Stimulated activated CD4-positive, alpha-beta T cell treated with anti-CD3 and anti-CD28 coated beads, TNF-alpha, amount 100 ng/mL, for 24 hours (primary cell): ENCODE data around the gene ATP5F1C.
A peak's percentile ranks its signal among the peaks of the same experiment; 100 is the strongest.
"Not testable (repeated sequence)": the region's sequence is repeated elsewhere in the genome, so short reads cannot be mapped to it uniquely, and the experiment has no call there.

Experiments used
- DNase-seq, 3 experiments: peaks; one replicate each; pipeline ENCODE4 v3.0.0-alpha.2; 2020; ENCODE audit warnings: low read depth in 3 of 3

Gene ATP5F1C

GRCh38 chr10:7787857-7788638 is at the start of gene ATP5F1C, which contains the start of gene KIN:
TSS of gene ATP5F1C (plus strand) at chr10:7788177. CDS start at chr10:7788208, 31 bp downstream.
TSS of gene KIN (minus strand) at chr10:7787993. CDS start at chr10:7787933, 60 bp downstream.
- peak; percentile 94 to 97 (median 95) for DNase-seq

- DNase-seq: no peak
Measured at GRCh38 chr10:7738536-7739407, 49.2 kb upstream of the ATP5F1C start.

- DNase-seq: no peak
Measured at GRCh38 chr10:7744307-7744706, 43.7 kb upstream of the ATP5F1C start.

DNA sequence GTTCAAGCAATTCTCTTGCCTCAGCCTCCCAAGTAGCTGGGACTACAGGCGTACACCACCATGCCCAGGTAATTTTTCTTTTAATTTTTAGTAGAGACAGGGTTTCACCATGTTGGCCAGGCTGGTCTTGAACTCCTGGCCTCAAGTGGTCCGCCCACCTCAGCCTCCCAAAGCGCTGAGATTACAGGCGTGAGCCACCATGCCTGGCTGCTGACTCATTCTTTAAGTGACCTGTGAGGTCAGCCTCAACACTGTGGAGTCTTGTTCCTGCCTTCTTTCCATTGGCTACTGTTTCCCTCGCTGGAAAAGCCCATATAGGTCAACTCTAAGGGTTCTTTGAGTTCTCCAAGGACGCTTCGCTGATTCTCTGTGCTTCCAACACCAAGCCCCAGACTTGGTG is 39.3 kb upstream of the ATP5F1C start:
- DNase-seq: not testable (repeated sequence)

- DNase-seq: no peak
Measured at GRCh38 chr10:7750222-7750621, 37.8 kb upstream of the ATP5F1C start.

GRCh38 chr10:7752251-7752650 is 35.7 kb upstream of the ATP5F1C start:
- DNase-seq: no peak

- DNase-seq: no peak
Measured at GRCh38 chr10:7755103-7755502, 32.9 kb upstream of the ATP5F1C start.

- peak in 1 of 3 experiments; percentile 16 for DNase-seq
Measured at GRCh38 chr10:7756360-7756992, 31.5 kb upstream of the ATP5F1C start.

DNA sequence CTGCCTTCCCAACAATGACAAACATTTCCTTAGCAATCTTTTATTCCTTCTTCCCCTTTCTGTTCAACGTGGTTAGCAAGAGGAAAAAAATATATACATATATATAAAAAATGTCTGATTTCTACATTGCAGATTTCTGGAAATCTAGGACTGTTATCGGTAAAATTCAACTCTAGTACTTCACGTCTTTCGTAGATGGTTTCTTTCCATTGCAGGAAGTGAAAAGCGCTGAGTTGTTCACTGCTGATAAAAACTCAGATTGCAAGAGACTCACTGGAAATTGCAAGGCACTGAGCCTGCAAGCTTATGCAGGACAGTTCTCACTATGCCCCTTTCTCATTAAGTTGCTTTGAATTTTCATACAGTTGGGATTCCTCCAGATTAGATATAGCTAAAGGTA is 24.0 kb upstream of the ATP5F1C start:
- DNase-seq: no peak

- no peak for DNase-seq
Measured at GRCh38 chr10:7766241-7766640, 21.7 kb upstream of the ATP5F1C start.

DNA sequence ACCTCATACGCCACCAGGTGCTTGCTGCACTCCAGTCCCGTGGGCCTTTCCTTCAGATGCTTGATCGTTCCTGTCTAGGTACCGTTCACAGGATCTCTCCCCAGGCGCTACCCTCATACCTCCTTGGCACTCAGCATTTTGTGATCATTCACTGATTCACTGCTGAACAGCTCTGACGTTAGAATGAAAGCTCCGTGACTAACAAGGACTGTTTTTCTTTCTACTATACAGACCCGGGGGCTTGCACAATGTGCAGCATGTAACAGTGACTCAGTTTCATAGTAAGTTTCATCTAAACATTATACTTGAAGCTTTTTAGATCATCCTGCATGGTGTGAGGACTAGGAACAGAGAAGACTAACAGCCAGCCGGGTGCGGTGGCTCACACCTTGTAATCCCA is 20.8 kb upstream of the ATP5F1C start:
- DNase-seq: no peak

DNA sequence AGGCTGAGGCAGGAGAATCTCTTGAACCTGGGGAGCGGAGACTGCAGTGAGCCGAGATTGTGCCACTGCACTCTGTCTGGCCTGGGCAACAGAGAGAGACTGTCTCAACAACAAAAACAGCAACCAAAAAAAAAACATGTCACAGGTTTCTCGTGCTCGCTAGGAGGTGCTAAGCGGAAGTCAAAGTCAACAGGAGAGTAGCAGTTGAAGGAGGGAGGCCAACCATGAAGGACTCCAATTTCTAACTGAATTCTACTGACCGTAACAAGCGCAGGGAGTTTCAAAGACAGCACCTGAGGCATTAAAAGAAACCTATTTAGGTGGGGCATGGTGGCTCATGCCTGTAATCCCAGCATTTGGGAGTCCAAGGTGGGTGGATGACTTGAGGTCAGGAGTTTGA is 19.6 kb upstream of the ATP5F1C start:
- DNase-seq: no peak

DNA sequence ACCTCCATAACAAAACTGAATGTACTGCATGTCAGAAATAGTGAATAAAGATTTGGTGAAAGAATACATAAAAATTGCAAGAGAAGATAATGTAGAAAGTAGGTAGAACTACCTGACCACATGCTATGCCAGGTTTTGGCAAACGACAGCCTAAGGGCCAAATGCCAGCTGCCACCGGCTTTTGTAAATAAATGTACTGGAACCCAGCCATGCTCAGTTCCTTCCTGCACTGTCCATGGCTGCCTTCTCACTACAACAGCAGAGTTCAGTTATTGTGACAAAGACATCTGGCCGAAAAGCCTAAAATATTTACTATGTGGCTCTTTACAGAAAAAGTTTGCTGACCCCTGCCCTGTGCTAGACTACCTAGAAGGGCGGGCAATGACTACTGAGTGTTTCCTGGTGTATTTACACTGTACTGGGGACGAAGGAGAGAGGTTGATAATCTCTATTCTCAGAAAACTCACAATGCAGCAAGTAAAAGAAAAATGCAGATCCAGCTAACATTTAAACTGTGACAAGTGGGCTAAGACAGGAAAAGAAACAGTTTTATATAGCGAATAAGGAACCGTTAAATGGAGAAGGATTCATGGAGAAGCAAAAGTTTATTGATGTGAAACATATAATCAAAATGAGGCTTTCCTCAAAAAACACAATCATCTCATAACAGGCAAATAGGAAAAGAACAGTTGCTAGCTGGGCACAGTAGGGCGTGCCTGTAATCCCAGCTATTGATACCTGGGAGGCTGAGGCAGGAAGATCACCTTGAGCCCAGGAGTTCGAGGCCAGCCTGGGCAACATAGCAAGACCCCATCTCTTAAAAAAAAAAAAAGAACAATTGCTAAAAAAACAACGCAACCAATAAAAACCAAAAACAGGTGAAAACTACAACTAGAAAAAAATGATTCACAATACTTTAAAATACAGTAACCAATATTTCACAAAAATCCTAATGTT is 13.9 kb upstream of the ATP5F1C start:
- no peak for DNase-seq

GRCh38 chr10:7776777-7777176 is 11.2 kb upstream of the ATP5F1C start:
- no peak for DNase-seq

- not testable (repeated sequence) for DNase-seq
Measured at GRCh38 chr10:7782194-7782593, 5.8 kb upstream of the ATP5F1C start.

DNA sequence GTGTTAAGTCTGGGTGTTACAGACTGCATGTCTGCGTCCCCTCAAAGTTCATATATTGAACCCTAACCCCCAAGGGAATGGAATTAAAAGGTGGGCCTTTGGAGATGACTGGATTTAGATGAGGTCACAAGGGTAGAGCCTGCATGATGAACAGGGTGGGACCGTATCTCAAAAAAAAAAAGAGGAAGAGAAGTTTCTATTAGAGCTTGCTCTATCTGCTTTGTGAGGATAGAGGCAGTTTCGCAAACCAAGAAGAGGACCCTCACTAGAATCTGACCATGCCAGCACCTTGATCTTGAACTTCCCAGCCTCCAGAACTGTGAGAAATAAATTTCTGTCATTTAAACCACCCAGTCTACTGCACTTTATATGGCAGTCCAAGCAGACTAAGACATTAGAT is 1.5 kb upstream of the ATP5F1C start:
- DNase-seq: no peak

GRCh38 chr10:7787150-7787856 is 674 bp upstream of the ATP5F1C start:
- DNase-seq: peak in 1 of 3 experiments; percentile 1

DNA sequence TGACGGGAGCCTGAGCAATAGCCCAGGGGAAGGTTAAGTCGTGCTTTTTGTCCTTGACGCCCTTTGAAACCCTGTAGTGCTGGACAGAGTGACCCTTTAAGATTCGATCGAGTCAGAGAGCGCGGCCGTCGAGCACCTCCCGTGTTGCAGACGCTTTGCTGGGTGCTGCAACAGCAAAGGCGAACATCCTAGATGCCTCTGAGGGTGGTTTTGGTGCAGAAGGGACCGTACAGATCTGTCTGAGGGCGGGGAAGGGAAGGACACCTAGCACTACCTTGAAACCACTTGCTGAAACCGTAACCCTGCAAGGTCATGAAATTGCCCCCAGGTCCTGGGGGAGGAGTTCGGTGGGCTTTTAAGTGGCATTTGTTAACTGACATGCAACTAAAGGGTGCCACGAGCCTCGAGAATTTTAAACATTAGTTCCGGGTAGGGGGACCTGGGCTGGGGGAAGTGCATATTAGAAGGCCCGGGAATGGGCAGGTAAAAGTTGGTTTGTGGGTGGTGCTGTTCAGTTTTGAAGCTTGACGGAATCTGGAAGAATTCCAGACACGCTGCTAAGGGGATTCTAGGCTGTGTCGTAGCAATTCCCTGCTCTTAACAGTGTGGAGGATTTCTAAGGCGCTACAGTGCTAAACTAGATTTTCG is 786 bp downstream of the ATP5F1C start:
- peak in 2 of 3 experiments; percentile 7 to 19 for DNase-seq

GRCh38 chr10:7789390-7789789 is 1.4 kb downstream of the ATP5F1C start:
- DNase-seq: no peak

DNA sequence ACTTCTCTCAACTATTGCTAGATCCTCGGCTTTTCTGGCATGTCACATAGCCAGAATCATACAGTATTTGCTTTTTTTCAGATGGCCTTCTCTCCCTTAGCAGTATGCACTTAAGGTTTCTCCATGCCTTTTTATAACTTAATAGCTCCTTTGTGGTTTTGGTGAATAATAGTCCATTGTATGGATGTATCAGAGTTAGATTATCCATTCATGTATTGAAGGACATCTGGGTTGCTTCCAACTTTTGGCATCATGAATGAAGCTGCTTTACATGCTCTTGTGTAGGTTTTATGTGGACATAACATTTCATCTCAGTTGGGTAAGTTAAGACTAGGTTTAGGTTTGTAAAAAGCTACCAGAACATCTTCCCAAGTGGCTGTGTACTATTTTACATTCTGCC is 4.6 kb downstream of the ATP5F1C start:
- DNase-seq: no peak
